Measurements from ENCODE around the gene SNX5.

The SNX5 gene

DNA sequence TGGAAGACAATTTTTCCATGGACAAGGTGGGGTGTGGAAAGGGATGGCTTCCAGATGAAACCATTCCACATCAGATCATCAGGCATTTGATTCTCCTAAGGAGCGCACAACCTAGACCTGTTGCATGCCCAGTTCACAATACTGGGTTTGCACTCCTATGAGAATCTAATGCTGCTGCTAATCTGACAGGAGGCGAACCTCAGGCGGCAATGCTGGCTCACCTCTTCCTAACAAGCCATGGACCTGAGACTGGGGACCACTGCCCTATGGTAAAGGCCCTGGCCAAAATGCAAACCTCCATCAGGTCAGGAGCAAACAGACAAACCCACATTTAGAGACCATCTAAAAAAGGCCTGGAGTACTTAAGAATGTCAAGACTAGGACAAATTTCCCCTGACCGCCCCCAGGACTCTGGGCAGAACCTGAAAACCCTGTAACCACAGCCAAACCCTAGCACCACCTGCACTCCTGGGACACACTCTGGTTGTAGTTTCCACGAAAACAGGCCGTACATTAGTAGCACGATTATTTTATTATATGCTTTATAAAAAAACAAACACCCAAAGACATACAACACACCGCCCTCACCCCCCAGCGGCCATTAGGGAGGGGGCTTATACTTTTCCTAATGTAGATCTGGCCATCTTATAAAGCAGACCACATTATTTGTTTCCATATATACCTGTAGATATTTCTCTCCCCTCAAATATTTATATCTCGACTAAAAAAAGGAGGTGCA, 27.3 kb downstream of the SNX5 start:
- TF ChIP-seq, protein P1, sequence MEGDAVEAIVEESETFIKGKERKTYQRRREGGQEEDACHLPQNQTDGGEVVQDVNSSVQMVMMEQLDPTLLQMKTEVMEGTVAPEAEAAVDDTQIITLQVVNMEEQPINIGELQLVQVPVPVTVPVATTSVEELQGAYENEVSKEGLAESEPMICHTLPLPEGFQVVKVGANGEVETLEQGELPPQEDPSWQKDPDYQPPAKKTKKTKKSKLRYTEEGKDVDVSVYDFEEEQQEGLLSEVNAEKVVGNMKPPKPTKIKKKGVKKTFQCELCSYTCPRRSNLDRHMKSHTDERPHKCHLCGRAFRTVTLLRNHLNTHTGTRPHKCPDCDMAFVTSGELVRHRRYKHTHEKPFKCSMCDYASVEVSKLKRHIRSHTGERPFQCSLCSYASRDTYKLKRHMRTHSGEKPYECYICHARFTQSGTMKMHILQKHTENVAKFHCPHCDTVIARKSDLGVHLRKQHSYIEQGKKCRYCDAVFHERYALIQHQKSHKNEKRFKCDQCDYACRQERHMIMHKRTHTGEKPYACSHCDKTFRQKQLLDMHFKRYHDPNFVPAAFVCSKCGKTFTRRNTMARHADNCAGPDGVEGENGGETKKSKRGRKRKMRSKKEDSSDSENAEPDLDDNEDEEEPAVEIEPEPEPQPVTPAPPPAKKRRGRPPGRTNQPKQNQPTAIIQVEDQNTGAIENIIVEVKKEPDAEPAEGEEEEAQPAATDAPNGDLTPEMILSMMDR (IDR thresholded peaks at IDR 0.05; ENCODE audit: low read depth, low read length, missing control alignments): no peak

DNA sequence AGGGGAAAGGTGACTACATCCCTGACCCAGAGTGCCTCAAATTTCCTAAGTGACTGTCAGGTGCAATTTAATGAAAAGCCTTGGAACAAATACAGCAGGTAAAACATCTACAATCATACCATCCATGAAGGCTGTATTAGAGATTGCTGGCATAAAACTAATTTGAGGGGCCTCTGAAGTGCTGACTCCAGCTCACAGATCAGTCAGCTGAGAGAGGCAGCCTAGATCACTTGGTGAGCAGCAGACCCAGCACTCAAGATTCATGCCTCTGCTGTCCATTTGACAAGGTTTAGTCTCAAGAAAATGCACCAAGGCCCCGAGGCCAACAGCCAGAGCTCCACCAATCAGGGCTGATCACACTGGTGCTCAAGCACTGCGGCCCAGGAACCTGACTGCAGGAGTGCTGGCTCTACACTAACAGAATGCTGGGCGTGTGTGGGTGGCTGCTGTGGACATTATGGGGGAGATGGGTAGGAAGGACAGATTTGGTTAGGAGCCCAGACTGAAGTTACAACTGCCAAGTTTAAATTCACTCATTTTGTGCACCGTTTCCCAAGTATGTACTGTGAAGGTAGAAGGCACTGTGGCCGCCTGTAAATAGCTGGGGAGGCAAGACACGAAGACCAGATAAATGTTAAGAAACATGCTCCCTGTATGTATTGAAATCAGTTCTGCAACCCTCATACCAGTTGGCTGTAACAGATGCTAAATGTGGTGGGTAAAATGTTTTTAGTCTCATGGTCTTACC, 28.2 kb downstream of the SNX5 start:
- TF ChIP-seq, protein P1 (IDR thresholded peaks at IDR 0.05; ENCODE audit: low read depth, low read length, missing control alignments): no peak
- DNase-seq (ENCODE audit: low read depth): no peak
- no peak overlapping the region for H3K4me3 ChIP-seq (ENCODE audit: low read depth, low read length)

More for the DNA sequence above, 27.3 kb downstream of the SNX5 start:
- DNase-seq (ENCODE audit: low read depth): no peak
- no peak overlapping the region for H3K4me3 ChIP-seq (ENCODE audit: low read depth, low read length)

DNA sequence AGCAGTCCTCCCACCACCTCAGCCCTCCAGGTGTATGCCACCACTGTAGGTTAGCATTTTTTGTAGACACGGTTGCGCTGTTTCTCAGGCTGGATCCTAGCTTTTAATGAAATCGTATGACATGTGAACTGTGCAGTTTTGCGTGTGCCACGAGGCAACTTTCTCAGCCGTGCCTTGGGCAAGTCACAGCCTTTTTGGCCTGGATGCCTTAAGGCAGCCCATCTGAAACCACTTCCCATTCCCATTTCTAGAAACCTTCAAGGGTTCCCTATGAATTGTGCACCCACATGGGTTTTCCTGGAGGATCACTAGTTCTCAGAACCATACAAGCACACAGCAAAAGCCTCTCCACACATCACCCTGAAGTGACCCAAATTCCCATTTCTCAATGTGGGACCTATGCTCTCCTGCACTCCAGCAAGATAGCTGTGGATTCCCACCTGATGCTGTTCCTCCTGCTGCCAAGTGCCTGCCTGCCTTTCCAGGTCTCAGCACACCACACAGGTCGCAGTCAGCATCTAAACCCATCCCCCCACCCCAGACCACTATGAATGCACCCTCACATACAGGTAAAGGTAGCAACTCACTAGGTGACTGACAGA, 28.9 kb downstream of the SNX5 start:
- H3K4me3 ChIP-seq (ENCODE audit: low read depth, low read length): no peak overlapping the region
- no peak for DNase-seq (ENCODE audit: low read depth)
- TF ChIP-seq, protein P1 (IDR thresholded peaks at IDR 0.05; ENCODE audit: low read depth, low read length, missing control alignments): no peak

DNA sequence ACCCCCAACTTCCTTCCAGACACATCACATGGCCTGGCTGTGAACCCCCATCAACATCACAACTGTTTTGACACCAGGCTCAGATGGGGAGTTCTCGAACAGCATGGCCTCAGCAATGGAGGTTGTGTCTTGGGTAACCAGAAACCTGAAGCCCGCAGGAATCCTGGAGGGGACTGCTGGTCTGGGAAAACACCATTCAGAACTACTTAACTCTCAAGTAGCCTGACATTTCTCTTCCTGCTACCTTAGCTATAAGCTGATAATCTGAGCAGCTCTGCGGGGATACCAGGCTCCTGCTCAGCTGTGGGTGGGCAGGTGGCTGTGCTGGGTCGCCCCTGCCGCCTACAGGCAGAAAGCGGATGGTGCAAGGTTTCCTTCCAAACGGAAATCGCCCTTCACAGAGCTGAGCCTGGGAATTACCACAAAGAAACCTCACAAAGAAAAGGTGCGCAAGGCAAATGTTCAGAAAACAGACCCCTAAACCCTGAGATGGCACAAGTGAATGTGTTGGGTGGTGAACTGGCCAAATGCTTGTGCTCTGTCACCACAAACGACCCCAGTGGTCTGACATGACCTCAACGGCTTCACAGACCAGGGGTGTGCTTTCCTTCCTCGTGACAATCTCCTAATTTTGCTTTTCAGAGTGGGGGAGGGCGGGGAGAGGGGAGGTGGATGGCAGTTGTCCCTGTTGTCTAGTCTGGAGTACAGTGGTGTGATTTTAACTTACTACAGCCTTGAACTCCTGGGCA, 29.5 kb downstream of the SNX5 start:
- no peak overlapping the region for H3K4me3 ChIP-seq (ENCODE audit: low read depth, low read length)
- TF ChIP-seq, protein P1 (IDR thresholded peaks at IDR 0.05; ENCODE audit: low read depth, low read length, missing control alignments): peak; percentile 97
- no peak for DNase-seq (ENCODE audit: low read depth)

DNA sequence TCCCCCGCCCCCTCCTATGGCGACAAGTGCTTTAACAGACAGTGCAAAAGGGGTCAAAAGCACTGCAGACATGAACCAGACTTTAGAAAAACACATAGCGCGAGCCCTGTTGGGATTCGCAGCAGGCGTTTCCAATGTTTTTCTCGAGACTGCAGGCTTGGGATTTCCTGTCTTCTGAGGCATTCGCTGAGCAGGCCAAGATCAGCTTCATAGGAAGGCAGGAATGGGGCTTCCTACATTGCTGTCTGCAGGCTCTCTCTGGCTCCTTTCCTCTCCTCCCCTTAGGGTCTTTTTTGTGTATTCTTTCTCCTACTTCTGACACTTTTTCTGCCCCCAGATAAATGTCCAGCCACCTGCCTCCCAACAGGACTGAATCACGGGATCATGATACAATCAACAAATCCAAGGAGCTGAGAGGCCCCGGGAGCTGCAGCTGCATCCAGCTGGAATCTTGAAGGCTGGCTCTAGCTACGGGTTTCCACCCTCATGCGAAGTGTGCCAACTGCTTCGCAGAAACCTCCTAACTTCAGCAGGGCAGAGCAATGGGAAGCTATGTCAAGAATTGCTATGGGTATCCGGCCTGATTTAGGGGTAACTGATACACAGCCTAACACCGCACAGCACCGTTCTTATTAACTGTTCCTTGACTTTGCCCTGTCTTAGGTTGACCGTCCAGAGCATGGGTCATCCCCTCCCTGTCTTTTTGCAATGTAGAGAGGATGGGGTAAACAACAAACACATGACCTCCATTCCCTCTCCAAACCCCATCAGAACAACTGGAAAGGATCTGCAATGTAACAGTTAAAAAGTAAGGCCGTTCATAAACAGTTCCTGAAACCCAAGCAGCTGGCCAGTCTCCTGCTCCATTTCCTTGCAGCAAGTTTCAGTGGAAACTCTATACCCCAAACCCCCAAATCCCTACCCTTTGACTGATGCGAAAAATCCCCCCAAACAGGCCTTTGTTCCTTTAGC, 31.5 kb downstream of the SNX5 start:
- TF ChIP-seq, protein P1 (IDR thresholded peaks at IDR 0.05; ENCODE audit: low read depth, low read length, missing control alignments): no peak
- DNase-seq (ENCODE audit: low read depth): no peak
- no peak overlapping the region for H3K4me3 ChIP-seq (ENCODE audit: low read depth, low read length)

All from GM12864 (cell line).